Mesenchymal stem cell (in vitro differentiated cells and primary cell): ENCODE measurements around the gene NIPAL3.

Experiments used
- DNase-seq: peaks from one replicate; pipeline ENCODE4 v3.0.0-alpha.2; 2013
- H2AFZ ChIP-seq: one replicate; pipeline ENCODE4 v1.6.1; 2013; ENCODE audit warnings: low read depth, mild to moderate bottlenecking, control low read depth, inconsistent platforms, low read length, moderate library complexity
- H2AK5ac ChIP-seq: 2 replicates; pipeline ENCODE4 v1.6.1; 2013; ENCODE audit warnings: low read length, moderate library complexity, mild to moderate bottlenecking, inconsistent platforms; ENCODE audit not compliant: severe bottlenecking
- H2BK120ac ChIP-seq: one replicate; pipeline ENCODE4 v1.6.1; 2013; ENCODE audit warnings: low read depth, mild to moderate bottlenecking, inconsistent platforms, low read length, moderate library complexity
- H2BK12ac ChIP-seq, 2 experiments: one replicate each; pipeline ENCODE4 v1.6.1; 2013; ENCODE audit warnings: inconsistent platforms in 2 of 2, low read length in 2 of 2, mild to moderate bottlenecking in 2 of 2, moderate library complexity in 2 of 2, control low read depth in 1 of 2
- H2BK15ac ChIP-seq: one replicate; pipeline ENCODE4 v1.6.1; 2013; ENCODE audit warnings: mild to moderate bottlenecking, low read depth, inconsistent platforms; ENCODE audit not compliant: poor library complexity, severe bottlenecking
- H2BK5ac ChIP-seq: 2 replicates; pipeline ENCODE4 v1.6.1; 2013; ENCODE audit warnings: low read depth, mild to moderate bottlenecking, low read length, control low read depth, inconsistent platforms; ENCODE audit not compliant: poor library complexity, severe bottlenecking
- H3K14ac ChIP-seq, 2 experiments: one replicate each; pipeline ENCODE4 v1.6.1; 2013; ENCODE audit warnings: inconsistent platforms in 2 of 2, low read length in 2 of 2, control low read depth in 1 of 2, mild to moderate bottlenecking in 1 of 2, moderate library complexity in 1 of 2
- H3K18ac ChIP-seq, 2 experiments: one replicate each; pipeline ENCODE4 v1.6.1; 2013; ENCODE audit warnings: inconsistent platforms in 2 of 2, low read length in 2 of 2, control low read depth in 1 of 2, low read depth in 1 of 2, mild to moderate bottlenecking in 1 of 2
- H3K23ac ChIP-seq, 2 experiments: one replicate each; pipeline ENCODE4 v1.6.1; 2013; ENCODE audit warnings: inconsistent platforms in 2 of 2, low read length in 2 of 2, mild to moderate bottlenecking in 2 of 2, moderate library complexity in 2 of 2, control low read depth in 1 of 2
- H3K27ac ChIP-seq: 2 replicates; pipeline ENCODE4 v1.5.1; 2013; ENCODE audit warnings: mild to moderate bottlenecking, moderate library complexity, low read length, control low read depth, inconsistent platforms; ENCODE audit not compliant: poor library complexity, severe bottlenecking
- H3K27me3 ChIP-seq, 2 experiments: 2 replicates each; pipeline versions ENCODE4 v1.6.1 to v1.7.0; 2013; ENCODE audit warnings: low read length in 2 of 2, mild to moderate bottlenecking in 2 of 2, moderate library complexity in 2 of 2, control low read depth in 1 of 2, inconsistent platforms in 1 of 2; ENCODE audit not compliant: control insufficient read depth in 1 of 2, insufficient read depth in 1 of 2
- H3K36me3 ChIP-seq, 2 experiments: 2 replicates each; pipeline versions ENCODE4 v1.6.1 to v1.7.0; 2013; ENCODE audit warnings: low read length in 2 of 2, control low read depth in 1 of 2, inconsistent platforms in 1 of 2, low read depth in 1 of 2, mild to moderate bottlenecking in 1 of 2; ENCODE audit not compliant: insufficient read depth in 2 of 2, control insufficient read depth in 1 of 2
- H3K4ac ChIP-seq, 2 experiments: one replicate each; pipeline ENCODE4 v1.6.1; 2013; ENCODE audit warnings: inconsistent platforms in 2 of 2, low read length in 2 of 2, mild to moderate bottlenecking in 2 of 2, moderate library complexity in 2 of 2, control low read depth in 1 of 2, low read depth in 1 of 2
- H3K4me1 ChIP-seq: 2 replicates; pipeline ENCODE4 v1.6.1; 2013; ENCODE audit warnings: low read depth, low read length, control low read depth; ENCODE audit not compliant: control insufficient read depth, insufficient read depth
- H3K4me2 ChIP-seq: 2 replicates; pipeline ENCODE4 v1.6.1; 2013; ENCODE audit warnings: low read length, mild to moderate bottlenecking, inconsistent platforms; ENCODE audit not compliant: poor library complexity, severe bottlenecking
- H3K4me3 ChIP-seq, 2 experiments: 2 replicates each; pipeline versions ENCODE4 v1.5.1 to v1.7.0; 2013; ENCODE audit warnings: low read length in 2 of 2, mild to moderate bottlenecking in 2 of 2, control low read depth in 1 of 2, low read depth in 1 of 2; ENCODE audit not compliant: insufficient read depth in 1 of 2
- H3K79me1 ChIP-seq: replicated peaks from 2 replicates; pipeline ENCODE4 v1.6.1; 2013; ENCODE audit warnings: mild to moderate bottlenecking, control low read depth, low read length, inconsistent platforms; ENCODE audit not compliant: poor library complexity, severe bottlenecking
- H3K9ac ChIP-seq: 2 replicates; pipeline ENCODE4 v1.7.0; 2013; ENCODE audit warnings: mild to moderate bottlenecking, low read length, moderate library complexity
- H3K9me3 ChIP-seq: 2 replicates; pipeline ENCODE4 v1.7.0; 2013; ENCODE audit warnings: mild to moderate bottlenecking, low read length; ENCODE audit not compliant: control insufficient read depth
- H4K8ac ChIP-seq: one replicate; pipeline ENCODE4 v1.6.1; 2013; ENCODE audit warnings: inconsistent platforms, mild to moderate bottlenecking, low read length, moderate library complexity
- H4K91ac ChIP-seq: one replicate; pipeline ENCODE4 v1.6.1; 2013; ENCODE audit warnings: mild to moderate bottlenecking, low read length, inconsistent platforms
- WGBS: methylation state at CpG from one replicate; pipeline ENCODE4 v1.1.7; 2013; ENCODE audit warnings: mixed read lengths; 5-methylcytosine and 5-hydroxymethylcytosine counted together

Gene NIPAL3

GRCh38 chr1:24418898-24419628 lies 3.5 kb downstream of the NIPAL3 start:
- Histone ChIP-seq H3K4ac (peak overlapping the region; percentile 10 to 14), H3K4me3 (no peak overlapping the region), H3K27me3 (no peaks in the 10 kb centered on the region), H3K79me1 (peaks cover 6% of the 10 kb centered on the region), H4K8ac (peak overlapping the region; percentile 30), H2BK12ac (peak overlapping the region in 1 of 2 experiments; percentile 0), H3K18ac (peak overlapping the region in 1 of 2 experiments; percentile 13), H2BK15ac (no peak overlapping the region), H3K4me2 (no peak overlapping the region), H2AK5ac (no peak overlapping the region), H3K14ac (no peak overlapping the region), H2AFZ (no peak overlapping the region), H3K23ac (no peak overlapping the region), H3K27ac (no peak overlapping the region), H2BK120ac (no peak overlapping the region), H3K9ac (peak overlapping the region; percentile 89), H2BK5ac (no peak overlapping the region), H3K36me3 (peaks cover 16 to 22% of the 10 kb centered on the region in 2 experiments), H3K4me1 (peaks cover 16% of the 10 kb centered on the region), H3K9me3 (no peaks in the 10 kb centered on the region), H4K91ac (peak overlapping the region; percentile 15)
- WGBS: 57% methylated on average over 13 of the region's 14 CpGs
- peak; percentile 42 for DNase-seq

GRCh38 chr1:24420547-24420946 lies 4.9 kb downstream of the NIPAL3 start:
- Histone ChIP-seq H3K27ac (no peak overlapping the region), H3K4me2 (no peak overlapping the region), H2BK12ac (no peak overlapping the region), H4K8ac (no peak overlapping the region), H4K91ac (no peak overlapping the region), H3K27me3 (no peaks in the 10 kb centered on the region), H3K36me3 (peaks cover 16 to 22% of the 10 kb centered on the region in 2 experiments), H3K4me3 (no peak overlapping the region), H2BK5ac (no peak overlapping the region), H3K4ac (no peak overlapping the region), H2BK15ac (no peak overlapping the region), H3K9me3 (no peaks in the 10 kb centered on the region), H2AFZ (no peak overlapping the region), H3K79me1 (peaks cover 6% of the 10 kb centered on the region), H3K18ac (no peak overlapping the region), H2AK5ac (no peak overlapping the region), H2BK120ac (no peak overlapping the region), H3K14ac (no peak overlapping the region), H3K9ac (no peak overlapping the region), H3K23ac (no peak overlapping the region), H3K4me1 (peaks cover 16% of the 10 kb centered on the region)
- WGBS: 84% methylated on average over 2 of the region's 4 CpGs
- DNase-seq: peak; percentile 27

DNA sequence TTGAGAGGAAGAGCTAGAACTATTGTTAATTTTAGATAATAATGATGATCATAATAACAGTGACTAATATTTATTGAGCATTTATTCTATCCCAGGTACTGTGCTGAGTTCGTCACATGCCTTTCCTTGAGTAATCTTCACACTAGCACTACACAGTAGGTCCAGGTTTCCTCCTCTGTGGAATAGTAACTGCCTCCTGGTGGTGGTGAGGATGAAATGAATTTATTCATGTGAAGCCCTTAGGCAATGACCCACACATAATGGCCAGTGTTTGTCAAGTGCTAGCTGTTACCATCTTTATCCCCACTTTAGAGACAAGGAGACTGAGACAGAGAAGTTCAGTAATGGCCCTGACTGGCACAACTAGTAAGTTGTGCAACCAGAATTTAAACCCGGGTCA lies 5.9 kb downstream of the NIPAL3 start:
- no peaks in the 10 kb centered on the region for H3K27me3 ChIP-seq
- H2BK120ac ChIP-seq: no peak overlapping the region
- H3K4me2 ChIP-seq: no peak overlapping the region
- no peak overlapping the region for H3K27ac ChIP-seq
- peaks cover 5% of the 10 kb centered on the region for H3K79me1 ChIP-seq
- H3K18ac ChIP-seq: no peak overlapping the region
- H2BK15ac ChIP-seq: no peak overlapping the region
- H2AFZ ChIP-seq: no peak overlapping the region
- H3K14ac ChIP-seq: no peak overlapping the region
- 100% methylated on average over 1 of the region's 2 CpGs for WGBS
- no peak overlapping the region for H2BK12ac ChIP-seq
- H2AK5ac ChIP-seq: no peak overlapping the region
- H3K36me3 ChIP-seq: peaks cover 16 to 22% of the 10 kb centered on the region in 2 experiments
- H3K9me3 ChIP-seq: no peaks in the 10 kb centered on the region
- H3K4ac ChIP-seq: no peak overlapping the region
- H2BK5ac ChIP-seq: no peak overlapping the region
- no peak for DNase-seq
- H4K8ac ChIP-seq: no peak overlapping the region
- H4K91ac ChIP-seq: no peak overlapping the region
- no peak overlapping the region for H3K23ac ChIP-seq
- H3K9ac ChIP-seq: no peak overlapping the region
- H3K4me1 ChIP-seq: peaks cover 11% of the 10 kb centered on the region
- no peak overlapping the region for H3K4me3 ChIP-seq

DNA sequence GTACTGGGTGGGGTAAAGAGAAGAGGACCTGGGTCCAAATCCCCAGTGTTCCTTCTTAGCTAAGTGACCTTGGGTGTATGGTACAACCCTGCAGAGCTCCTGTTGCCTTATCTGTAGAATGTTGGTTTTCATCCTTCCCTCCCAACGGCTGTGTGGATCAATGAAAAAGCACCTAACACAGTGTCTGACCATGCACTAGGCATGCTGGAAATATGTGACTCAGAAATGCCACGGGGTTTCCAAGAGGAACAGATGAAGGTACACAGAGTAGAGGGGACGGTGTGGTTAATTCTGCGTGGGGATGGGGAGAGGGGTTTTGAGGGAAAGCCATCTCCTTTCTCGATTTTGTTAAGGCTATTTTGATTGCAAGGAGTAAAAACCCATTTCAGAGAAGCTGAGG lies 8.6 kb downstream of the NIPAL3 start:
- Histone ChIP-seq H2BK120ac (no peak overlapping the region), H3K18ac (no peak overlapping the region), H2BK15ac (no peak overlapping the region), H3K27me3 (no peaks in the 10 kb centered on the region), H3K14ac (no peak overlapping the region), H3K4me3 (no peak overlapping the region), H2BK5ac (no peak overlapping the region), H4K8ac (no peak overlapping the region), H2AK5ac (no peak overlapping the region), H2BK12ac (no peak overlapping the region), H3K4me2 (no peak overlapping the region), H3K23ac (no peak overlapping the region), H3K9me3 (no peaks in the 10 kb centered on the region), H4K91ac (no peak overlapping the region), H3K27ac (no peak overlapping the region), H3K36me3 (peaks cover 16 to 22% of the 10 kb centered on the region in 2 experiments), H3K4me1 (peaks cover 4% of the 10 kb centered on the region), H3K9ac (no peak overlapping the region), H2AFZ (no peak overlapping the region), H3K4ac (no peak overlapping the region), H3K79me1 (peaks cover 5% of the 10 kb centered on the region)
- WGBS: 94% methylated on average over 5 of the region's 5 CpGs
- no peak for DNase-seq
